Testis (tissue), 3 donors: ENCODE results near the gene THADA. TPM values are rescaled to one million over a fixed set of nuclear protein-coding genes. Genes with fewer than 3 reads are reported as not detected.
A peak's percentile ranks its signal among the peaks of the same experiment; 100 is the strongest.

ENCODE experiments used
- DNase-seq: peaks from one replicate; pipeline ENCODE4 v3.0.0-alpha.2; 2019
- H3K27ac ChIP-seq, 2 donors: fragments of 200-600 bp; sonication (generic); one replicate each; pipeline ENCODE4 v1.5.1; 2019
- H3K27me3 ChIP-seq: fragments of 200-600 bp; sonication (generic); one replicate; pipeline ENCODE4 v1.5.1; 2019
- H3K36me3 ChIP-seq: fragments of 200-600 bp; sonication (generic); one replicate; pipeline ENCODE4 v1.5.1; 2017; ENCODE audit warnings: low read depth; ENCODE audit errors: missing control alignments
- H3K4me1 ChIP-seq: fragments of 200-600 bp; sonication (generic); one replicate; pipeline ENCODE4 v1.5.1; 2019
- H3K4me3 ChIP-seq, 2 donors: fragments of 200-600 bp; sonication (generic); one replicate each; pipeline ENCODE4 v1.5.1; 2017 to 2019
- H3K9me3 ChIP-seq: fragments of 200-600 bp; sonication (generic); one replicate; pipeline ENCODE4 v1.5.1; 2017
- CTCF ChIP-seq, 3 experiments: fragments of 450-650 bp in 2 of 3; fragments of 200-600 bp in 1 of 3; sonication (generic) in 1 of 3; IDR thresholded peaks; one replicate each; pipeline ENCODE4 v1.5.1; 2016 to 2019; ENCODE audit warnings: antibody characterized with exemption in 3 of 3, mild to moderate bottlenecking in 2 of 3, moderate library complexity in 1 of 3
- POLR2A ChIP-seq: fragments of 450-650 bp; IDR thresholded peaks from one replicate; pipeline ENCODE4 v1.6.1; 2017; ENCODE audit warnings: antibody characterized with exemption, mild to moderate bottlenecking, moderate library complexity
- WGBS, 2 donors: methylation state at CpG; one replicate each; pipeline ENCODE4 v1.1.5; 2018; 5-methylcytosine and 5-hydroxymethylcytosine counted together
- intact Hi-C: fragments of 100-400 bp; cut with DNase I; formaldehyde crosslinking; loops from one replicate; pipeline ENCODE4 v1.15.1; 2023; ENCODE audit warnings: low total_unique reads
- polyA plus RNA-seq: library from polyadenylated mRNA; stranded (reverse); fragments of 350-450 nt; fragmentation: Illumina TruSeq; extraction: RNeasy Lipid Tissue Mini Kit (QIAGEN cat#74804); gene quantifications from one replicate; pipeline ENCODE4 v1.2.3, GENCODE V29; 2014; ENCODE audit warnings: low read depth, low replicate concordance; ENCODE audit not compliant: insufficient read depth
- total RNA-seq, 2 donors: library from RNA; depleted of rRNA; stranded (reverse); fragments of >200 nt; gene quantifications; one replicate each; pipeline ENCODE4 v1.2.3, GENCODE V29; 2016

Gene THADA
- total and polyA plus RNA-seq, 3 donors from 2014 or later, result 29.5 to 43.9 (median 39.5) TPM

GRCh38 chr2:43469094-43469493 is 126.7 kb downstream of the THADA start:
- H3K36me3 ChIP-seq, result no peaks in the 10 kb centered on the region
- DNase-seq, result no peak
- WGBS, 2 donors, result 60 to 65% methylated on average over 3 of the region's 3 CpGs
- no peaks in the 10 kb centered on the region for H3K27me3 ChIP-seq
- TF ChIP-seq CTCF (IDR thresholded peaks at IDR 0.05) (no peak), POLR2A (no peak)
- no peak overlapping the region for H3K27ac ChIP-seq
- intact Hi-C loops, result no loop called here
- H3K9me3 ChIP-seq, result no peaks in the 10 kb centered on the region
- no peak overlapping the region for H3K4me3 ChIP-seq
- peaks cover 12% of the 10 kb centered on the region for H3K4me1 ChIP-seq

DNA sequence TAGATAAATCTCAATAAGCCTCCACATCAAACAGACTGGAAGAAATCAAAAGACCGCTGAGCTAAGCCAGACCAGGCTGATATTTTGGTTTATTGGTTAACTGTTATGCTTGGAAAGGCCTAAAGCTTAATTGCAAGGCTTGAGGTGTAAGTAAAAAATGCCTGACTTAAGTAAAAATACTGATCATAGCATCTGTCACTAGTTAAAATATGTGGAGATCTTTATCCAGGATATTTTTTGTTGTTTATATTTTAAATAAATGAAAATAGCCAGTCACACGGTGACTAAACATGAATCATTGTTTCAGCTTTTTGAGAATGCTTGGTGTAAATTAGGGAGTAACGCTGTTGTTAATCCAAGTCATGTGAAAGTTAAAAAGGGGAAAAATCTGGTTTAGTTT is 127.9 kb downstream of the THADA start:
- WGBS, 2 donors, result 87 to 88% methylated on average over 3 of the region's 3 CpGs
- TF ChIP-seq CTCF (IDR thresholded peaks at IDR 0.05), result no peak
- TF ChIP-seq POLR2A, result no peak
- Histone ChIP-seq H3K4me3 (no peak overlapping the region), H3K27me3 (no peaks in the 10 kb centered on the region), H3K36me3 (no peaks in the 10 kb centered on the region), H3K4me1 (peaks cover 22% of the 10 kb centered on the region), H3K27ac (no peak overlapping the region), H3K9me3 (no peaks in the 10 kb centered on the region)
- intact Hi-C loops, result no loop called here
- DNase-seq, result no peak

DNA sequence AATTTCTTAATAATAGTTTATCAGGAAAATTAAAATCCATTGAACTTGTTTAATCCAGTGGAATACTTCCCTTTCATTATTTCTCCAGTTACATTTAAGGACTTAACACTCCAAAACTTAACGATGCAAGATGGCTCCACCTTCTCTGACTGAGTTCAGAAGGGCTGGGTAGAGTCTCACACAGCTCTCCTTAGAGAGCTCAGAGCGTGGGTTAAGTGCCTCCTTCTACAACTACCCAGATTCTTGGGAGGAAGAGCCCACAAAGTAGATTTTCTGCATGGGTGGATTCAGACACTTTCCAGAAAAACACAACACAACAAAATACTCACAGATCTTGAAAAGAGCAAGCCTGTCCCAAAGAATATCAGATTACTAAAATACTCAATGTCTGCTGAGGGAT is 130.6 kb downstream of the THADA start:
- Histone ChIP-seq H3K36me3 (no peaks in the 10 kb centered on the region), H3K27me3 (no peaks in the 10 kb centered on the region), H3K9me3 (no peaks in the 10 kb centered on the region), H3K4me1 (peaks cover 26% of the 10 kb centered on the region), H3K4me3 (no peak overlapping the region), H3K27ac (peak overlapping the region; percentile 53 to 59)
- 75% methylated on average over 2 of the region's 2 CpGs for WGBS, 2 donors
- DNase-seq, result no peak
- no peak for TF ChIP-seq CTCF (IDR thresholded peaks at IDR 0.05)
- TF ChIP-seq POLR2A, result no peak
- intact Hi-C loops, result no loop called here

- WGBS, 2 donors, result 33 to 39% methylated on average over 7 of the region's 7 CpGs
- intact Hi-C loops, result no loop called here
- peak; percentile 62 for DNase-seq
These were observed 131.2 kb downstream of the THADA start for GRCh38 chr2:43464590-43464989.

More at GRCh38 chr2:43464590-43464989, 131.2 kb downstream of the THADA start:
- no peaks in the 10 kb centered on the region for H3K9me3 ChIP-seq
- no peaks in the 10 kb centered on the region for H3K36me3 ChIP-seq
- H3K4me1 ChIP-seq, result peaks cover 26% of the 10 kb centered on the region
- peak overlapping the region; percentile 53 to 59 for H3K27ac ChIP-seq
- H3K4me3 ChIP-seq, result no peak overlapping the region
- no peak for TF ChIP-seq POLR2A
- TF ChIP-seq CTCF (IDR thresholded peaks at IDR 0.05), result no peak
- no peaks in the 10 kb centered on the region for H3K27me3 ChIP-seq
